ENCODE results near the gene ARHGEF10L.
"Not testable (repeated sequence)": the region's sequence is repeated elsewhere in the genome, so short reads cannot be mapped to it uniquely, and the experiment has no call there.

The ARHGEF10L gene

GRCh38 chr1:17721444-17721843 is 181.9 kb downstream of the ARHGEF10L start:
- no peak for DNase-seq

GRCh38 chr1:17723684-17724083 is 184.2 kb downstream of the ARHGEF10L start:
- no peak for DNase-seq

- DNase-seq, result no peak
Measured at GRCh38 chr1:17724150-17724549, 184.7 kb downstream of the ARHGEF10L start.

GRCh38 chr1:17725084-17725719 is 185.7 kb downstream of the ARHGEF10L start:
- DNase-seq, result no peak

GRCh38 chr1:17725811-17726582 is 186.5 kb downstream of the ARHGEF10L start:
- DNase-seq, result no peak

GRCh38 chr1:17728123-17728712 is 188.7 kb downstream of the ARHGEF10L start:
- DNase-seq, result no peak

DNA sequence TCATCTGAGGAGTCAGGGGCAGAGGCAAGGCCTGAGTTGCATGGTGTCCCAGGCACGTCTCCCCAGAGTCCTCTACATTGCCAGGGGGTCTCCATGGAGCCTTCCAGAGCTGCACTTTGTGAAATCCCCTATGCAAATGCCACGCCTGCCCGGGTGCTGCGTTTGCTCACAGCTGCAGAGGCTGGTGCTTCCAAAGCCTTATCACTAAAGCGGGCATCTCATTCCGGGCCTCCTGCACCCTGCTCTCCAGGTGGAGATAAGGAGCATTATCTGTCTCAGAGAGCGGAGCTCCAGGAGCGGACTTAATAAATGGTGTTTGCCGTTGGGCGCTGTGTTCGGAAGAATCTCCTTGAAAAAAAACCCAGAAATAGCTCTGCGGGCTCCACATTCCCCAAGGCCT is 189.8 kb downstream of the ARHGEF10L start:
- no peak for DNase-seq

- DNase-seq, result no peak
Measured at GRCh38 chr1:17729909-17730308, 190.4 kb downstream of the ARHGEF10L start.

- no peak for DNase-seq
Measured at GRCh38 chr1:17731460-17731859, 192.0 kb downstream of the ARHGEF10L start.

DNA sequence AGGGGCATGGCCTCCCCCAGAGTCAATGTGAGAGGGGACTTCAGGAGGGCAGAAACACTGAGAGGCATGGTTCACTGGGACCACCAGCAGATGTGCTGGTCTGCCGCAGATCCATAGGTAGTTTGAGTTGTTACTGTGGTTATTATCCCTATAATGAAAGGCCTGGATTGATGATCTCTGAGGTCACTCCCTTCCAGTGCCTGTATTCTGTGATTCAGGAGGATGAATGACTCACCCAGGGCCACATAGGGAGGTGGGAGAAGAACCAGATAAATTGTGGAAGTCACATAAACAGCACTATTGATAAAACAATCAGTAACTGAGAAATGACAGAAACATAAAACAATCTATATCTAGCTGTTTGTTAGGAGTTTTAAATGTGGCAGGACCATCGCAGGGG is 193.0 kb downstream of the ARHGEF10L start:
- DNase-seq, result no peak

DNA sequence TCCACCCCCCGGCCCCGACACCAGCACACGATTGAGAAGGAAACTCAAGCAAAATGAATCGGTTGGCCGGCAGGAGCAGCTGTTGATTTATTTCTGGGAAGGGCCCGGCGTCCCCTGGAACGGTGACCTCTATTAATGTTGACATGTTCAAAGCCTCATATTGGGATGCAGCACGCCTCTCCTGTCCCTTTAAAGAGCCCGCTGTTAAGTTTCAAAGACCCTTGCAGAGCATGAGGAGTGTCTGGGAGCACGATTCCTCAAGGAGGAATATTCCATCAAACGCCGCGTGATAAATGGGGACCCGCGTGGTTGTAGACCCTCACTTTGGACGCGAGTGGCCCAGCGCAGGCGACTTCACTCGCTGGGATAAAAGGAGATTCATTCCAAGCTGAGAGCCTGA is 194.2 kb downstream of the ARHGEF10L start:
- no peak for DNase-seq

- no peak for DNase-seq
Measured at GRCh38 chr1:17734609-17735008, 195.1 kb downstream of the ARHGEF10L start.

- DNase-seq, result no peak
Measured at GRCh38 chr1:17735348-17735747, 195.8 kb downstream of the ARHGEF10L start.

DNA sequence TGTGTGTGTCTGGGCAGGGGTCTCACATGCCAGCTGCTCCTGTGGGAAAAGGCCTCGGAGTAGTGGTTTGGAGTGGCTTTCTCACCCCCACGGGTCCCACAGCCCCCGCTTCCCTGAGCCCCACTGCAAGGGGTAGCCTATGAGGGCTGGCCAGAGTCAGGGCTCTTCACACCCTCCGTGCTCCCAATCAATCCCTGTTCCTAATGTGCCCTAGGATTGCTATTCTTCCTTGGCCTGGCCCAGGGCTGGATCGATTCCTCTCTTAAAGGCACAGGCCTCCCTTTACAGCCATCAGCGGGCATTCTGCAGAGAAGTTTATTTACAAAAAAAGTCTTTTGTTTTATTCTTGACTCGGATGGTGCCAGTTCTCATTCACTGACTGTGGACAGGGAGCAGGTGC is 196.3 kb downstream of the ARHGEF10L start:
- DNase-seq, result no peak

GRCh38 chr1:17736625-17737024 is 197.1 kb downstream of the ARHGEF10L start:
- no peak for DNase-seq

DNA sequence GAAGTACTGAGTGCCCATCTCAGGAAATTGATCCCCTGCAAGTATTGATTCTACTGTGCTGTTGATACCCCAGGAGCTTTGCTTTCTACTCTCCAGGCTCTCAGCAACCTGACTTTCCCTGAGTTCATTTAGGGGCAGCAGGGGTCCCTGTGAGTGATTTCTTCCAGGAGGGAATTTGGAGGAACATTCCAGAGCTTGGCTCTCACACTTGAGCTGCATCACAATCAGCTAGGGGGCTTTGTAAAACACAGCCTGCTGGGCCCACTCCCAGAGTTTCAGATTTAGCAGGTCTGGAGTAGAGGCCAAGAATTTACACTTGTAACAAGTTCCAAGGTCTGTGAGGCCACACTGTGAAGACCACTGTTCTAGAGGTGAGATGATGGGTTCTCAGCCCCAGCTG is 199.6 kb downstream of the ARHGEF10L start:
- DNase-seq, result no peak

- no peak for DNase-seq
Measured at GRCh38 chr1:17741052-17741451, 201.6 kb downstream of the ARHGEF10L start.

DNA sequence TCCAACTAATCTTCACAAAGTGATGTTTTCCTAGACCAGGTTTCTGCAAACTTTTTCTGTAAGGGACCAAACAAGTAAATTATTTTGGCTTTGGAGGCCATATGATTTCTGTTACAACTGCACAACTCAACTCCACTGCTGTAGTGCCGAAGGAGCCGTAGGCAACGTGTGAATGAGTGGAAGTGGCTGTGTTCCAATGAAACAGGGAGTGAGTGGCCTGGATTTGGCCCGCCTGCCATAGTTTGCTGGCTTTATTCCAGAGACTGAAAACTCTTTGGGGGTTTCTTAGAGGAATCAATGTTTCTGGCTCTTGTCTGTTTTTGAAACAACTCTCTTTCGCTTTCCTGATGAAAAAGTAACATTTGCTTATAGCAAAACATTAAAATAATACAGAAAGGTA is 203.1 kb downstream of the ARHGEF10L start:
- no peak for DNase-seq

- no peak for DNase-seq
Measured at GRCh38 chr1:17743008-17743647, 203.6 kb downstream of the ARHGEF10L start.

DNA sequence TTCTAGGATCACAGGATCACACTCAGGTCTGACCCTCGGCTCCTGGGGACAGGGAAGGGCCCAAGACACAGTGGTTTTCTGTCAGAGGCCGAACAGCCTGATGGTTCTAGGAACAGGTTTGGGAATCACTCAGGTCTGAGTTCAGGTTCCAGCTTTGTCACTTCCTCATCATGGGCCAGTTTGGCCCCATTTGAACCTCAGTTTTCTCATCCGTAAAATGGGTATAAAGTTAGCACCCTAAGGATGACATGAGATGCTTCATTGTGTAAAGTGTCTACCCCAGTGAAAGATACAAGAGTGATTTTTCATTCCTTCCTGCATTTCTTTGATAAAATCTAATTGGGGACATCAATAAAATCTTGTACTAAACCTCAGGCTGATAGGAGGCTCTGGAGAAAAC is 204.4 kb downstream of the ARHGEF10L start:
- DNase-seq, result no peak

- DNase-seq, result no peak
Measured at GRCh38 chr1:17744666-17745478, 205.4 kb downstream of the ARHGEF10L start.

DNA sequence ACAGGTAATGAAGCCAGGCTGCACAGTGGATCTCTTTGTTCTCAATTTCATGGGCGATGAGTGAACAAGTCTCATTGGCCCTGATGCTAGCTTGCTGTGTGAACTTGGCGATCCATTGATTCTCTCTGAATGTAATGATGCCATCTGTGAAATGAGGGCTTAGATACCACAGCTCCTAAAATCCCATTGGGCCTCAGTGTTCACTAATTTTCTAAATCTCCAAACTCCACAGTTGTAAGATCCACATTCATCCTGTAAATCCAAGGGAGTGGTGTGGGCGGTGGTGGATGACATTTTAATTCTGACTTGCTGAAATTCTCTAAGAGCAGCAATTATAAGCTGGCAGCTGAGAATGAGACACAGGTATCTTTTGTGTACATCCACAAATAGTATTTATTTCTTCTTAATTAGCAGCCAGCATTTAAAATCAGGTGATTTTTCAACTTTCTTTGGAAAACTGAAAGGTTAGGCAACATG is 206.0 kb downstream of the ARHGEF10L start:
- DNase-seq, result no peak

DNA sequence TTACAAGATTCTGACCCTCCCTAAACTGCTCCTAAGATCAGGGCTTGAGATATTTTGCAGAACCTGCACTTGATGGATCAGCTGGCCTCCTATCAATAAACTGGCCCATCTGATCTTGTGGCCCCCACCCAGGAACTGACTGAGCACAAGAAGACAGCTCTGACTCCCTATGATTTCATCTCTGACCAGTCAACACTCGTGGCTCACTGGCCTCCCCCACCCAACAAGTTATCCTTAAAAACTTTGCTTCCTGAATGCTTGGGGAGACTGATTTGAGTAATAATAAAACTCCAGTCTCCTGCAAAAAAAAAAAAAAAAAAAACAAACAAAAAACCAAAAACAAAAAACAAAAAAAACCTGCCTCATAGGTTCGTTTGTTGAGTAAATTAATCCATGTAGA is 206.8 kb downstream of the ARHGEF10L start:
- not testable (repeated sequence) for DNase-seq
